IMR-90 (cell line): Measurements from ENCODE around the gene GLYAT. TPM values are rescaled to one million over a fixed set of nuclear protein-coding genes. Genes with fewer than 3 reads are reported as not detected.

Source experiments
- ATAC-seq: fragments of 200-7000 bp; cut with Tn5 transposase; 2 replicates; pipeline ENCODE4 v1.9.1; 2020; ENCODE audit warnings: low read depth, mild to moderate bottlenecking, moderate library complexity
- BruUV-seq: library from RNA; stranded (reverse); fragments of 400-500 nt; replicated peaks from 2 replicates; lab custom pipeline; 2021; lab: Mats Ljungman, UMichigan
- CTCF ChIA-PET: fragments of 300-600 bp; formaldehyde crosslinking; extraction: SDS; loops from one replicate; lab custom pipeline; 2021; ENCODE audit warnings: antibody characterized with exemption; lab: Yijun Ruan, JAX
- POLR2A ChIA-PET: fragments of 300-600 bp; sonication (Branson Sonifier 250); formaldehyde crosslinking; loops from one replicate; lab custom pipeline; 2022; ENCODE audit warnings: antibody characterized with exemption; ENCODE audit not compliant: unreplicated experiment; lab: Charles Lee
- DNase-seq: peaks from one replicate; pipeline ENCODE4 v3.0.0; 2013
- H2AFZ ChIP-seq: replicated peaks from 2 replicates; pipeline ENCODE3; 2013; ENCODE audit warnings: low read length, mild to moderate bottlenecking; ENCODE audit not compliant: poor library complexity
- H2AK5ac ChIP-seq: 2 replicates; pipeline ENCODE4 v1.6.1; 2013; ENCODE audit warnings: low read depth, low read length, inconsistent platforms
- H2AK9ac ChIP-seq: replicated peaks from 2 replicates; pipeline ENCODE3; 2013; ENCODE audit warnings: mild to moderate bottlenecking, low read depth, low read length, moderate library complexity; ENCODE audit not compliant: poor library complexity
- H2BK120ac ChIP-seq: 2 replicates; pipeline ENCODE4 v1.6.1; 2013; ENCODE audit warnings: low read depth, low read length, inconsistent platforms
- H2BK15ac ChIP-seq: 3 replicates; pipeline ENCODE4 v1.6.1; 2013; ENCODE audit warnings: low read depth, low read length, inconsistent platforms
- H2BK20ac ChIP-seq: 2 replicates; pipeline ENCODE4 v1.6.1; 2013; ENCODE audit warnings: low read depth, mild to moderate bottlenecking, inconsistent platforms, low read length, moderate library complexity
- H2BK5ac ChIP-seq: 2 replicates; pipeline ENCODE4 v1.6.1; 2013; ENCODE audit warnings: mild to moderate bottlenecking, low read depth, low read length, inconsistent platforms; ENCODE audit not compliant: poor library complexity, severe bottlenecking
- H3K14ac ChIP-seq: replicated peaks from 2 replicates; pipeline ENCODE4 v1.6.1; 2013; ENCODE audit warnings: low read depth, low read length, inconsistent platforms
- H3K18ac ChIP-seq: 2 replicates; pipeline ENCODE4 v1.6.1; 2013; ENCODE audit warnings: low read depth, low read length, control low read depth
- H3K23ac ChIP-seq: 2 replicates; pipeline ENCODE4 v1.6.1; 2013; ENCODE audit warnings: low read depth, low read length, inconsistent platforms
- H3K27ac ChIP-seq: 2 replicates; pipeline ENCODE4 v1.5.1; 2013; ENCODE audit warnings: mild to moderate bottlenecking, control low read depth, low read length; ENCODE audit not compliant: insufficient read depth
- H3K27me3 ChIP-seq: 2 replicates; pipeline ENCODE4 v1.6.1; 2013; ENCODE audit warnings: low read length; ENCODE audit not compliant: control insufficient read depth, insufficient read depth
- H3K36me3 ChIP-seq: 2 replicates; pipeline ENCODE4 v1.6.1; 2013; ENCODE audit warnings: low read length, mixed read lengths; ENCODE audit not compliant: control insufficient read depth, insufficient read depth
- H3K4ac ChIP-seq: 2 replicates; pipeline ENCODE4 v1.6.1; 2013; ENCODE audit warnings: low read depth, low read length, inconsistent platforms
- H3K4me1 ChIP-seq: 2 replicates; pipeline ENCODE4 v1.6.1; 2013; ENCODE audit warnings: low read length, mixed read lengths; ENCODE audit not compliant: control insufficient read depth, insufficient read depth
- H3K4me2 ChIP-seq: 2 replicates; pipeline ENCODE4 v1.6.1; 2013; ENCODE audit warnings: low read depth, mild to moderate bottlenecking, control low read depth, low read length, moderate library complexity
- H3K4me3 ChIP-seq: 2 replicates; pipeline ENCODE4 v1.5.1; 2013; ENCODE audit warnings: low read depth, mild to moderate bottlenecking, control low read depth, low read length, moderate library complexity; ENCODE audit not compliant: insufficient read depth
- H3K56ac ChIP-seq: 2 replicates; pipeline ENCODE4 v1.6.1; 2013; ENCODE audit warnings: low read length, inconsistent platforms; ENCODE audit not compliant: insufficient read depth; ENCODE audit errors: extremely low read depth
- H3K79me1 ChIP-seq, 2 experiments: 2 replicates each; pipeline ENCODE4 v1.6.1; 2013; ENCODE audit warnings: low read length in 2 of 2, inconsistent platforms in 1 of 2, low read depth in 1 of 2
- H3K9ac ChIP-seq: 2 replicates; pipeline ENCODE4 v1.6.1; 2013; ENCODE audit warnings: low read depth, low read length, control low read depth
- H3K9me1 ChIP-seq: 2 replicates; pipeline ENCODE4 v1.6.1; 2013; ENCODE audit warnings: low read length, inconsistent platforms; ENCODE audit not compliant: insufficient read depth
- H3K9me3 ChIP-seq: 2 replicates; pipeline ENCODE4 v1.6.1; 2013; ENCODE audit warnings: low read length; ENCODE audit not compliant: control insufficient read depth, insufficient read depth
- H4K20me1 ChIP-seq: 2 replicates; pipeline ENCODE4 v1.6.1; 2013; ENCODE audit warnings: low read length, inconsistent platforms; ENCODE audit not compliant: insufficient read depth
- H4K5ac ChIP-seq: 2 replicates; pipeline ENCODE4 v1.6.1; 2013; ENCODE audit warnings: mild to moderate bottlenecking, low read depth, low read length, control low read depth
- H4K8ac ChIP-seq, 2 experiments: 2 replicates each; pipeline ENCODE4 v1.6.1; 2013; ENCODE audit warnings: low read depth in 2 of 2, low read length in 2 of 2, control low read depth in 1 of 2, inconsistent platforms in 1 of 2
- H4K91ac ChIP-seq: 2 replicates; pipeline ENCODE4 v1.6.1; 2013; ENCODE audit warnings: low read depth, low read length, inconsistent platforms; ENCODE audit not compliant: insufficient read depth
- MAFK ChIP-seq: IDR thresholded peaks from 2 replicates; pipeline ENCODE4 v1.6.1; 2012; ENCODE audit warnings: low read depth, low read length, improper control_type of control experiment
- NFE2L2 ChIP-seq: fragments of 150-350 bp; IDR thresholded peaks from 2 replicates; pipeline ENCODE4 v1.6.1; 2016; ENCODE audit warnings: low read depth, mild to moderate bottlenecking, low read length
- POLR2A ChIP-seq: IDR thresholded peaks from 2 replicates; pipeline ENCODE4 v1.6.1; 2012; ENCODE audit warnings: mild to moderate bottlenecking, low read depth, low read length
- WGBS, 2 experiments: methylation state at CpG; one replicate each; pipeline versions ENCODE4 v1.1.5 to v1.1.7; 2013; ENCODE audit warnings: missing lambda C conversion rate in 2 of 2; ENCODE audit not compliant: insufficient read length in 1 of 2; ENCODE audit errors: extremely low coverage in 2 of 2; 5-methylcytosine and 5-hydroxymethylcytosine counted together
- dilution Hi-C: fragments of 300-500 bp; cut with HindIII; formaldehyde crosslinking; loops from one replicate; pipeline ENCODE4 v1.14.3; 2018; ENCODE audit warnings: low sequenced_read_pairs; ENCODE audit not compliant: unreplicated experiment
- in situ Hi-C: fragments of 300-500 bp; cut with MboI; formaldehyde crosslinking; loops from 3 replicates; pipeline ENCODE4 v1.14.3; 2019; ENCODE audit warnings: low sequenced_read_pairs, inconsistent platforms, mixed read lengths
- intact Hi-C: fragments of 100-400 bp; cut with micrococcal nuclease; formaldehyde crosslinking; loops from 2 replicates; pipeline ENCODE4 v1.10.0; 2022
- polyA plus RNA-seq, 3 experiments: library from polyadenylated mRNA; depleted of rRNA; stranded (reverse); fragments of >200 nt; gene quantifications; 2 replicates each; pipeline ENCODE4 v1.2.3, GENCODE V29; 2012; ENCODE audit warnings: low replicate concordance in 1 of 3
- total RNA-seq: library from RNA; depleted of rRNA; stranded (reverse); fragments of >200 nt; gene quantifications from 2 replicates; pipeline ENCODE4 v1.2.3, GENCODE V29; 2012
- TF ChIP-seq, protein P1 (sequence below): conservative IDR thresholded peaks from 2 replicates; pipeline ENCODE4 v1.5.1; 2012; ENCODE audit warnings: mild to moderate bottlenecking, low read depth, low read length, improper control_type of control experiment
- TF ChIP-seq, protein P2 (sequence below): fragments of 150-350 bp; IDR thresholded peaks from 2 replicates; pipeline ENCODE4 v1.6.1; 2016; ENCODE audit warnings: low read depth, mild to moderate bottlenecking, low read length, moderate library complexity, borderline replicate concordance

GLYAT gene
- total and polyA plus RNA-seq, 2 of the 4 experiments (the other 2 are of a cell fraction): not detected

DNA sequence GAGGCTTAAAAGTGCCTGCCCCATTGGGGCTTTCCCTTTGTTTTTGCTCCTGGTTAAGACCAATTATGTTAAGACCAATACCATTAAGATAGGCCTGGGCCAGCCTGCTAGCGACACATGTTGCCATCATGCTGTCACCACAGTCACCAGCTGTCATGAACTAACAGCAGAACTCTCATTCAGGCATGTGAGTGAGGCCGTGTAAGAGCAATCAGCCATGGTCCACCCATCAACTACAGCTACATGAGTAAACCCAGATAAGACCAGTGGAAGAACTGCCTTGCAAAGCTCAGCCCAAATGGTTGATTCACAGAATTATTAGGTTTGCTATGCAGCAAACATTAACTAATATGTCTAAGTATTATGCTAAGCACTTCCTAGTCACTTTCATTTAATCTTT is 19.9 kb downstream of the GLYAT start:
- H3K79me1 ChIP-seq: no peaks in the 10 kb centered on the region
- CTCF ChIA-PET: no interaction called here
- no peak overlapping the region for H2BK120ac ChIP-seq
- H3K4me1 ChIP-seq: no peaks in the 10 kb centered on the region
- TF ChIP-seq NFE2L2: no peak
- TF ChIP-seq, protein P1, sequence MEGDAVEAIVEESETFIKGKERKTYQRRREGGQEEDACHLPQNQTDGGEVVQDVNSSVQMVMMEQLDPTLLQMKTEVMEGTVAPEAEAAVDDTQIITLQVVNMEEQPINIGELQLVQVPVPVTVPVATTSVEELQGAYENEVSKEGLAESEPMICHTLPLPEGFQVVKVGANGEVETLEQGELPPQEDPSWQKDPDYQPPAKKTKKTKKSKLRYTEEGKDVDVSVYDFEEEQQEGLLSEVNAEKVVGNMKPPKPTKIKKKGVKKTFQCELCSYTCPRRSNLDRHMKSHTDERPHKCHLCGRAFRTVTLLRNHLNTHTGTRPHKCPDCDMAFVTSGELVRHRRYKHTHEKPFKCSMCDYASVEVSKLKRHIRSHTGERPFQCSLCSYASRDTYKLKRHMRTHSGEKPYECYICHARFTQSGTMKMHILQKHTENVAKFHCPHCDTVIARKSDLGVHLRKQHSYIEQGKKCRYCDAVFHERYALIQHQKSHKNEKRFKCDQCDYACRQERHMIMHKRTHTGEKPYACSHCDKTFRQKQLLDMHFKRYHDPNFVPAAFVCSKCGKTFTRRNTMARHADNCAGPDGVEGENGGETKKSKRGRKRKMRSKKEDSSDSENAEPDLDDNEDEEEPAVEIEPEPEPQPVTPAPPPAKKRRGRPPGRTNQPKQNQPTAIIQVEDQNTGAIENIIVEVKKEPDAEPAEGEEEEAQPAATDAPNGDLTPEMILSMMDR: no peak
- TF ChIP-seq, protein P2, sequence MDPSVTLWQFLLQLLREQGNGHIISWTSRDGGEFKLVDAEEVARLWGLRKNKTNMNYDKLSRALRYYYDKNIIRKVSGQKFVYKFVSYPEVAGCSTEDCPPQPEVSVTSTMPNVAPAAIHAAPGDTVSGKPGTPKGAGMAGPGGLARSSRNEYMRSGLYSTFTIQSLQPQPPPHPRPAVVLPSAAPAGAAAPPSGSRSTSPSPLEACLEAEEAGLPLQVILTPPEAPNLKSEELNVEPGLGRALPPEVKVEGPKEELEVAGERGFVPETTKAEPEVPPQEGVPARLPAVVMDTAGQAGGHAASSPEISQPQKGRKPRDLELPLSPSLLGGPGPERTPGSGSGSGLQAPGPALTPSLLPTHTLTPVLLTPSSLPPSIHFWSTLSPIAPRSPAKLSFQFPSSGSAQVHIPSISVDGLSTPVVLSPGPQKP: no peak
- TF ChIP-seq MAFK: no peak
- no peak for TF ChIP-seq POLR2A
- H3K4me3 ChIP-seq: no peak overlapping the region
- H4K91ac ChIP-seq: no peak overlapping the region
- H3K14ac ChIP-seq: no peak overlapping the region
- H2BK5ac ChIP-seq: no peak overlapping the region
- H3K27ac ChIP-seq: no peak overlapping the region
- H4K20me1 ChIP-seq: no peaks in the 10 kb centered on the region
- in situ Hi-C loops: no loop called here
- DNase-seq (no peak), ATAC-seq (no peak)
- BruUV-seq: no TSS peak
- no peak overlapping the region for H3K9ac ChIP-seq
- H3K36me3 ChIP-seq: no peaks in the 10 kb centered on the region
- no peak overlapping the region for H3K56ac ChIP-seq
- dilution Hi-C loops: no loop called here
- H3K9me3 ChIP-seq: no peaks in the 10 kb centered on the region
- no peak overlapping the region for H3K23ac ChIP-seq
- no CpG with 5 or more reads among the region's 2 CpGs for WGBS, 2 experiments
- no peak overlapping the region for H3K4ac ChIP-seq
- no peak overlapping the region for H2AK5ac ChIP-seq
- H3K27me3 ChIP-seq: no peaks in the 10 kb centered on the region
- H3K4me2 ChIP-seq: no peak overlapping the region
- no peak overlapping the region for H2BK20ac ChIP-seq
- H3K9me1 ChIP-seq: no peaks in the 10 kb centered on the region
- H3K18ac ChIP-seq: no peak overlapping the region
- H2AFZ ChIP-seq: no peak overlapping the region
- POLR2A ChIA-PET: no interaction called here
- no peak overlapping the region for H4K8ac ChIP-seq
- no peak overlapping the region for H2BK15ac ChIP-seq
- no peak overlapping the region for H4K5ac ChIP-seq
- H2AK9ac ChIP-seq: no peak overlapping the region
- intact Hi-C loops: no loop called here
